GM10847 (cell line): Measurements from ENCODE around the gene RBM6.

Experiments
- POLR2A ChIP-seq: IDR thresholded peaks from 2 replicates; pipeline ENCODE4 v1.6.1; 2011; ENCODE audit not compliant: insufficient read length; ENCODE audit errors: extremely low read depth

The RBM6 gene

GRCh38 chr3:49939858-49940666 lies at the start of gene RBM6:
Gene RBM6, plus strand, starts transcription at chr3:49940150. Its CDS starts 22,492 bp downstream, at chr3:49962642.
- TF ChIP-seq POLR2A = peak; percentile 74

- no peak for TF ChIP-seq POLR2A
Observed at GRCh38 chr3:49895791-49896190, 44.2 kb upstream of the RBM6 start.

- TF ChIP-seq POLR2A = no peak
Observed at GRCh38 chr3:49896345-49896744, 43.6 kb upstream of the RBM6 start.

GRCh38 chr3:49898991-49899390 lies 41.0 kb upstream of the RBM6 start:
- TF ChIP-seq POLR2A = no peak

GRCh38 chr3:49899815-49900214 lies 40.1 kb upstream of the RBM6 start:
- TF ChIP-seq POLR2A = no peak

- TF ChIP-seq POLR2A = no peak
Observed at GRCh38 chr3:49900491-49901153, 39.3 kb upstream of the RBM6 start.

- no peak for TF ChIP-seq POLR2A
Observed at GRCh38 chr3:49901366-49902339, 38.3 kb upstream of the RBM6 start.

GRCh38 chr3:49902511-49903345 lies 37.2 kb upstream of the RBM6 start:
- TF ChIP-seq POLR2A = no peak

GRCh38 chr3:49903451-49904424 lies 36.2 kb upstream of the RBM6 start, which contains the start of gene MST1R:
Gene MST1R, minus strand, starts transcription at chr3:49903873. Its CDS starts 264 bp downstream, at chr3:49903609.
- TF ChIP-seq POLR2A = no peak

- TF ChIP-seq POLR2A = no peak
Observed at GRCh38 chr3:49906073-49906743, 33.7 kb upstream of the RBM6 start.

- no peak for TF ChIP-seq POLR2A
Observed at GRCh38 chr3:49908373-49909199, 31.4 kb upstream of the RBM6 start.
